Natural killer cell treated with Interleukin-12 subunit alpha and Interleukin-12 subunit beta and Interleukin-15 and Interleukin-18, amount 100 ng/mL, for 72 hours (primary cell): ENCODE measurements around the gene DPP6. TPM values are rescaled to one million over a fixed set of nuclear protein-coding genes. Genes with fewer than 3 reads are reported as not detected.

Source experiments
- ATAC-seq, 2 donors: fragments of 150-1000 bp; cut with Tn5 transposase in 1 of 2; sonication (Bioruptor Pico), chemical (Tn5 transposase) in 1 of 2; 2 replicates each; pipeline ENCODE4 v1.10.0; 2021
- DNase-seq: peaks from one replicate; pipeline ENCODE4 v3.0.0; 2022; ENCODE audit warnings: low spot score
- H3K27ac Mint-ChIP-seq, 2 donors: 1 replicate in 1 of 2; 2 replicates in 1 of 2; pipeline ENCODE4 v1.8.0; 2022; ENCODE audit warnings: mixed read lengths in 2 of 2, mild to moderate bottlenecking in 1 of 2, moderate library complexity in 1 of 2
- H3K27me3 Mint-ChIP-seq, 2 donors: 1 replicate in 1 of 2; 2 replicates in 1 of 2; pipeline ENCODE4 v1.8.0; 2022; ENCODE audit warnings: mixed read lengths in 2 of 2
- H3K36me3 Mint-ChIP-seq: one replicate; pipeline ENCODE4 v1.8.0; 2022; ENCODE audit warnings: mixed read lengths
- H3K4me1 Mint-ChIP-seq, 2 donors: 1 replicate in 1 of 2; 2 replicates in 1 of 2; pipeline ENCODE4 v1.8.0; 2022; ENCODE audit warnings: low read depth in 2 of 2, mixed read lengths in 2 of 2, mild to moderate bottlenecking in 1 of 2
- H3K4me3 Mint-ChIP-seq: one replicate; pipeline ENCODE4 v1.8.0; 2022; ENCODE audit warnings: mixed read lengths
- H3K9me3 Mint-ChIP-seq: 2 replicates; pipeline ENCODE4 v1.8.0; 2022; ENCODE audit warnings: mixed read lengths
- total RNA-seq, 2 donors: library from RNA; stranded (reverse); gene quantifications; one replicate each; pipeline ENCODE4 v1.2.3, GENCODE V29; 2022

DPP6 gene
- total RNA-seq, 2 donors from 2014 or later: not detected

DNA sequence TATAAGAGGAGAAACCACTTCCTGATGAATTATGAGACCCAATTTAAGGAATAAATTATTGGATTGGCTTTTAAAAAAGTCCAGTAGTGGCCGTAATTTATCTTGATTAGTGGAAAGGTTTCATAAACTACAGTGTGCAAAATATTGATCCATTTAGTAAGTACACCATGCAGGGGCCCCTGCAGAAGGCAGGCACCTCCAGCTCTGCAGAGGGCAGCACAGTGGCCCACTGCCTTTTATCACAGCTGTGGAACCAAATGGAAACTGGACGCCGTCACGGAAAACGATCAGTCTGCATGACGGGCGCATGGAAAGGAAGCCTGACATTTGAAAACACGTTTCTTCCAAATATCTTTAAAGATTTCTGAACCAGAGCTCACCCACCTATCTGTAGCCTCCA lies 204.0 kb downstream of the DPP6 start:
- Mint-ChIP-seq H3K27ac (no peak overlapping the region), H3K4me3 (no peak overlapping the region), H3K36me3 (no peaks in the 10 kb centered on the region), H3K9me3 (peaks cover 15% of the 10 kb centered on the region), H3K27me3 (no peaks in the 10 kb centered on the region), H3K4me1 (no peaks in the 10 kb centered on the region)
- DNase-seq: no peak
- ATAC-seq: no peak

GRCh38 chr7:154259396-154259795 lies 207.2 kb downstream of the DPP6 start:
- no peak for ATAC-seq
- Mint-ChIP-seq H3K4me1 (no peaks in the 10 kb centered on the region), H3K36me3 (no peaks in the 10 kb centered on the region), H3K27me3 (no peaks in the 10 kb centered on the region), H3K4me3 (no peak overlapping the region), H3K9me3 (peaks cover 9% of the 10 kb centered on the region), H3K27ac (no peak overlapping the region)
- DNase-seq: no peak

DNA sequence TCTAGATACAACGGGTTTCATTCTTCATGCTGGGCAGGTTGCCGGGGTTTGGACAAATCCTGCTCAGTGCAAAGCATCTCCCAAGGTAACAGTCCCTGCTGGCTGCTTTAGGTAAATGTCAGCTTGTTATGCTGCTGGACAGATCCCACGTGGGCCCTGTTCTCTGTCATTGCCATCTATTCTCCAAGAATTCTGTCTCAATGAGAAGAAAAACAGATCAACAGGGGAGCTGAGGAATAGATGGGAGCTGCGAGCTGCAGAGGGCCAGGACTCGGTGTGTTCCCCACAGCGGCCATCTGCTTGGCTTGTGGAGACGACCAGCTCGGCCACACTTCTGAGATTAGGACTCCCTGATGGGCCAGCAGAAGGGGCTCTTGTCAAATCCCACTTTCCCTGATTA lies 235.2 kb downstream of the DPP6 start:
- H3K27me3 Mint-ChIP-seq: no peaks in the 10 kb centered on the region
- H3K4me1 Mint-ChIP-seq: no peaks in the 10 kb centered on the region
- H3K4me3 Mint-ChIP-seq: no peak overlapping the region
- DNase-seq: no peak
- no peak overlapping the region for H3K27ac Mint-ChIP-seq
- H3K9me3 Mint-ChIP-seq: peaks cover 9% of the 10 kb centered on the region
- no peak for ATAC-seq
- no peaks in the 10 kb centered on the region for H3K36me3 Mint-ChIP-seq

- H3K9me3 Mint-ChIP-seq: peaks cover 7% of the 10 kb centered on the region
- H3K27me3 Mint-ChIP-seq: no peaks in the 10 kb centered on the region
- H3K4me3 Mint-ChIP-seq: no peak overlapping the region
- no peaks in the 10 kb centered on the region for H3K36me3 Mint-ChIP-seq
- ATAC-seq: no peak
- no peak overlapping the region for H3K27ac Mint-ChIP-seq
- no peak for DNase-seq
- H3K4me1 Mint-ChIP-seq: no peaks in the 10 kb centered on the region
These were observed 236.9 kb downstream of the DPP6 start for GRCh38 chr7:154289119-154289518.

GRCh38 chr7:154296443-154296842 lies 244.2 kb downstream of the DPP6 start:
- no peaks in the 10 kb centered on the region for H3K27me3 Mint-ChIP-seq
- H3K36me3 Mint-ChIP-seq: no peaks in the 10 kb centered on the region
- H3K27ac Mint-ChIP-seq: no peak overlapping the region
- peaks cover 10% of the 10 kb centered on the region for H3K9me3 Mint-ChIP-seq
- no peak overlapping the region for H3K4me3 Mint-ChIP-seq
- DNase-seq (no peak), ATAC-seq (no peak)
- H3K4me1 Mint-ChIP-seq: no peaks in the 10 kb centered on the region

DNA sequence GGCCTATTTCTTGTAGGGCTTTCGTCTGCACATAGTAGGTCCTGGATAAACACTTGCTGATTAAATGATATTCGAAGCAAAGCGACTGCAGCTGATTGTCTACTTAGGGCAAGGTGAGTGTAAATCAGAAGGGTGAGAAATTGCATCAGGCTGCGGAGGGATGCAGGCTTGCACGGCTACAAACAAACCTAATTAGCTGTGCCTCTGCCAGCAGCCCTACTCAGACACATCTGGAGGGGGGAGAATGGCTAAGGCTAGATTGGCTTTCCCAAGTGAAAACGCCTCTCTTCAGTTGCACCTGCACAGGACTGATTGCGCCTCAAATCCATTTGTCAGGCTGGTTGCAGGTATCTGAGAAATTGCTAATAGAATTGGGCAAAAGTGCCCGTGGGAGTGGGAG lies 247.5 kb downstream of the DPP6 start:
- H3K27ac Mint-ChIP-seq: no peak overlapping the region
- no peak overlapping the region for H3K4me3 Mint-ChIP-seq
- peaks cover 5% of the 10 kb centered on the region for H3K9me3 Mint-ChIP-seq

GRCh38 chr7:154302380-154302779 lies 250.2 kb downstream of the DPP6 start:
- ATAC-seq (no peak), DNase-seq (no peak)
- no peaks in the 10 kb centered on the region for H3K36me3 Mint-ChIP-seq
- no peaks in the 10 kb centered on the region for H3K4me1 Mint-ChIP-seq
- no peaks in the 10 kb centered on the region for H3K27me3 Mint-ChIP-seq
- no peak overlapping the region for H3K4me3 Mint-ChIP-seq
- H3K9me3 Mint-ChIP-seq: peaks cover 4% of the 10 kb centered on the region
- no peak overlapping the region for H3K27ac Mint-ChIP-seq

More for the DNA sequence above, 247.5 kb downstream of the DPP6 start:
- DNase-seq (no peak), ATAC-seq (no peak)
- H3K4me1 Mint-ChIP-seq: no peaks in the 10 kb centered on the region
- H3K27me3 Mint-ChIP-seq: no peaks in the 10 kb centered on the region
- H3K36me3 Mint-ChIP-seq: no peaks in the 10 kb centered on the region

DNA sequence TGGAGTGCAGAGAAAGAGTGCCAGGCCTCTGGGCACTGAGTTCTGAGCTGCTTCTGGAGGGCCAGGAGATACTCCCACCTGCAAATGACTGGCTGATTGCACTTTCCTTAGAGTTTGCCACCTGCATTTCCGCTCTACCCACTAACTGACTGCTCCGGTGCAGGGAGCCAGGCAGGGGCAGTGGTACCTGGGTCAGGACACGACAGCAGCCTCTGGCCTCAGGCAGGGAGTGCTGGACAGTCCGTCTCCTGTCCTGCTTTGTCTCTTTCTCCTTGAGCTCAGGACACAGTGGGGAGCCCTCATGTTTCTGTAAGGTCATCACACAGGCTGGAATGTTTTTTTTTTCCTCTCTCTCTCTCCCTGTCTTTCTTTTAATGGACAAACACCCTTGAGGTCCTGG lies 252.0 kb downstream of the DPP6 start:
- H3K36me3 Mint-ChIP-seq: no peaks in the 10 kb centered on the region
- no peaks in the 10 kb centered on the region for H3K9me3 Mint-ChIP-seq
- H3K27me3 Mint-ChIP-seq: no peaks in the 10 kb centered on the region
- no peaks in the 10 kb centered on the region for H3K4me1 Mint-ChIP-seq
- H3K4me3 Mint-ChIP-seq: no peak overlapping the region
- ATAC-seq (no peak), DNase-seq (no peak)
- no peak overlapping the region for H3K27ac Mint-ChIP-seq

GRCh38 chr7:154304740-154305700 lies 252.8 kb downstream of the DPP6 start:
- H3K36me3 Mint-ChIP-seq: no peaks in the 10 kb centered on the region
- no peaks in the 10 kb centered on the region for H3K27me3 Mint-ChIP-seq
- no peak overlapping the region for H3K4me3 Mint-ChIP-seq
- DNase-seq (no peak), ATAC-seq (no peak)
- no peak overlapping the region for H3K27ac Mint-ChIP-seq
- H3K9me3 Mint-ChIP-seq: peaks cover 2% of the 10 kb centered on the region
- H3K4me1 Mint-ChIP-seq: no peaks in the 10 kb centered on the region

- Mint-ChIP-seq H3K27ac (no peak overlapping the region), H3K36me3 (no peaks in the 10 kb centered on the region), H3K4me1 (no peaks in the 10 kb centered on the region)
These were observed 253.8 kb downstream of the DPP6 start for GRCh38 chr7:154306036-154306435.

DNA sequence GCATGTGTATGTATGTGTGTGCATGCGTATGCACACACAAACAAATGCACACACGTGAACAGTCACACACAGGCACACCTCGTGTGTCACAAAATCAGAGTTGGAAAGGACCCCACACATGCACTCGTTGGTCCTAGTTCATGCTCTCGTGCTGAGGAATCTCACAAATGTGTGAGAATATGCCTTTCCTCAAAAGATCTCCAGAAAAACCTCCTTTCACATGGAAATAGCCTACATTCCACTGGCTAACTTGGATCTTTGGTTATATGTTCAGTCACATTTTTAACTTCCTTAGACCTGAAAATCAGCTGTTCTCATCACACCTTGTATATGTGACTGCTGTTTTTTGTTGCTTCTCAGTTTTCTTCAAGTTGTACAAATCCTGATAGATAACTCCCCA lies 256.7 kb downstream of the DPP6 start:
- peaks cover 13% of the 10 kb centered on the region for H3K9me3 Mint-ChIP-seq
- no peaks in the 10 kb centered on the region for H3K27me3 Mint-ChIP-seq
- ATAC-seq (no peak), DNase-seq (no peak)
- no peaks in the 10 kb centered on the region for H3K36me3 Mint-ChIP-seq
- no peak overlapping the region for H3K27ac Mint-ChIP-seq
- no peaks in the 10 kb centered on the region for H3K4me1 Mint-ChIP-seq
- no peak overlapping the region for H3K4me3 Mint-ChIP-seq

More at GRCh38 chr7:154306036-154306435, 253.8 kb downstream of the DPP6 start:
- Mint-ChIP-seq H3K4me3 (no peak overlapping the region), H3K27me3 (no peaks in the 10 kb centered on the region), H3K9me3 (peaks cover 8% of the 10 kb centered on the region)
- DNase-seq: no peak
- no peak for ATAC-seq

DNA sequence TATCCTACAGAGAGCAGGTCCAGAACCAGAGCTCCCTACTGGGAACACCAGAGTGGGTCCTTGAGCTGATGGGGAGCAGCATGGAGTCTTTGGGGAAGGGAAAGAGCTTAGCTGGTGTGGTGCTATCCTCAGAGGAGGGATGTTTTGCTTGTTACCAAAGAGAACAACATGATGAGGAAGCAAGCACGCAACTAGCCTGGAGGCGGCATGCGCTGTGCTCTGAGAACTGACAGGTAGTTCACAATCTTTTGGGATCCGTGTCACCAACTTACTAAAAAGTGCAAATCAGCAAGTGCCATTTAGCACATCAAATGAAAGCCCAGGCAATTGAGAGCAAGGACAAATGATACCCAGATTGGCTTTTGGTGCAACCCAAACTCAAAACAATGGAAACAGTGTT lies 257.9 kb downstream of the DPP6 start:
- ATAC-seq: no peak
- H3K27ac Mint-ChIP-seq: no peak overlapping the region
- H3K36me3 Mint-ChIP-seq: no peaks in the 10 kb centered on the region
- no peaks in the 10 kb centered on the region for H3K27me3 Mint-ChIP-seq
- H3K4me3 Mint-ChIP-seq: no peak overlapping the region
- DNase-seq: no peak
- H3K4me1 Mint-ChIP-seq: no peaks in the 10 kb centered on the region
- H3K9me3 Mint-ChIP-seq: peaks cover 13% of the 10 kb centered on the region

GRCh38 chr7:154324196-154324595 lies 272.0 kb downstream of the DPP6 start:
- no peak overlapping the region for H3K4me3 Mint-ChIP-seq
- no peak for DNase-seq
- no peak for ATAC-seq
- H3K27me3 Mint-ChIP-seq: no peaks in the 10 kb centered on the region
- no peak overlapping the region for H3K27ac Mint-ChIP-seq
- no peaks in the 10 kb centered on the region for H3K4me1 Mint-ChIP-seq
- peaks cover 9% of the 10 kb centered on the region for H3K9me3 Mint-ChIP-seq
- H3K36me3 Mint-ChIP-seq: no peaks in the 10 kb centered on the region

GRCh38 chr7:154326421-154326820 lies 274.2 kb downstream of the DPP6 start:
- peaks cover 4% of the 10 kb centered on the region for H3K36me3 Mint-ChIP-seq
- ATAC-seq: no peak
- peaks cover 13% of the 10 kb centered on the region for H3K9me3 Mint-ChIP-seq
- no peaks in the 10 kb centered on the region for H3K4me1 Mint-ChIP-seq
- H3K4me3 Mint-ChIP-seq: no peak overlapping the region
- DNase-seq: no peak
- no peaks in the 10 kb centered on the region for H3K27me3 Mint-ChIP-seq
- no peak overlapping the region for H3K27ac Mint-ChIP-seq

DNA sequence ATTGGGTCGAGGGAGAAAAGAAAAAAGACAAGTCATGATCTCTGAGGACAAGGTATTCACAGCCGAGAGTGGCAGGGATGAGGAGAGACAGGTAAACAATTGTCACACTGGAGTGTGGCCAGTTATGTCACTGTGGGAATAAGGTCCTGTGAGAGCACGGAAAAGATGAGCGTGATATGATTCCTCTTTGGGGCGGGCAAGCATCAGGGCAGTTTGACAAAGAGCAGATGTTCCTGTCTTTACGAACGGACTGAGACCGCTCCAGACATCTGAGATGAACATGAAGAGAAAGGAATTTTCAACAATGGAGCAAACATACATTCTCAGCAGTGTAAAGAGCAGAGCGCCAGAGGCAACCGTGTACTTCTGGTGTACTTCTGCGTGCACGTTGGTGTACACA lies 278.1 kb downstream of the DPP6 start:
- Mint-ChIP-seq H3K27ac (no peak overlapping the region), H3K4me3 (no peak overlapping the region), H3K4me1 (no peaks in the 10 kb centered on the region), H3K9me3 (peaks cover 19% of the 10 kb centered on the region), H3K36me3 (peaks cover 4% of the 10 kb centered on the region), H3K27me3 (no peaks in the 10 kb centered on the region)
- DNase-seq (no peak), ATAC-seq (no peak)
